Stimulated activated CD4-positive, alpha-beta T cell treated with anti-CD3 and anti-CD28 coated beads, TNF-alpha, amount 100 ng/mL, for 1 hour (primary cell): Measurements from ENCODE around the gene GHRH.

ENCODE experiments used
- DNase-seq, 3 donors: peaks; one replicate each; pipeline ENCODE4 v3.0.0-alpha.2; 2020; ENCODE audit warnings: low read depth in 3 of 3, low spot score in 1 of 3

Gene GHRH, protein sequence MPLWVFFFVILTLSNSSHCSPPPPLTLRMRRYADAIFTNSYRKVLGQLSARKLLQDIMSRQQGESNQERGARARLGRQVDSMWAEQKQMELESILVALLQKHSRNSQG

DNA sequence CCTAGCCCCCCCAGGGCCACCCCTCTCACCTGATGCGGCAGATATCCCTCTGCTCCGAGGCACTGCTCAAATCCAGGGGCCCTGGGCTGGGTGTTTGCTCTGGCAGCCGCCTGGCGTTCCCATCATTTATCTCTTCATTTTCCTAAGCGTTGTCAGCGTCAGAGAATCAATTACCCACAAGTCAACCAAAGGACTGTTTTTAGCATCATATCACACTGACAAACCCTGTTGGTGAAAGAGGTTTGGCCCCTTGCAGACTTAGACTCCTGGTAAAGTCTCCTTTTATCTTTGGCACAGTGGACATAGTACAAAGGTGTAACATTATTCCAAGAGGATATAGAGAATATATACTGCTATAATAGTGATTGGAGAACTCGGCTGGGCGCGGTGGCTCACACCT is at the start of gene GHRH:
Gene GHRH, minus strand, starts transcription at position 101 of the 400 bp plus-strand sequence. CDS start 4,925 bp downstream, outside the sequence.
- no peak for DNase-seq

DNA sequence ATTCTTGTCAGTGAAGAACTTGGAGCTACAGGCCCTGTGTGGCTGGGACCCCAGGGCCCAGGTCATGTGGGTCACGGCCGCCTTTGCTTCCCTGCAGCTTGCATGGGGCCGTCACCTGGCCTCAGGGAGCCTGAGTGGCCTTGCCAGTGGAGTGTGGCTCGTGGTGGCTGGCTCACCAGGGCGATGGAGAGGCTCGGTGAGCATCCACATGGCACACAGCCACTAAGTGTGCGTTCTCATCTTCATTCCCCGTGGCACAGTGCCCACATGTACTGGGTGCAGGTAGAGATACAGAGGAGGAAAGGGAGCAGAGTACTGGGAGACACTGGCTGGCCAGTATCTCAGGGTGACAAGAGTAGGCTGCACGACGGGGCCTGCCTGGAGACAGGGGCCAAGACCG is 49.3 kb upstream of the GHRH start:
- DNase-seq = no peak

DNA sequence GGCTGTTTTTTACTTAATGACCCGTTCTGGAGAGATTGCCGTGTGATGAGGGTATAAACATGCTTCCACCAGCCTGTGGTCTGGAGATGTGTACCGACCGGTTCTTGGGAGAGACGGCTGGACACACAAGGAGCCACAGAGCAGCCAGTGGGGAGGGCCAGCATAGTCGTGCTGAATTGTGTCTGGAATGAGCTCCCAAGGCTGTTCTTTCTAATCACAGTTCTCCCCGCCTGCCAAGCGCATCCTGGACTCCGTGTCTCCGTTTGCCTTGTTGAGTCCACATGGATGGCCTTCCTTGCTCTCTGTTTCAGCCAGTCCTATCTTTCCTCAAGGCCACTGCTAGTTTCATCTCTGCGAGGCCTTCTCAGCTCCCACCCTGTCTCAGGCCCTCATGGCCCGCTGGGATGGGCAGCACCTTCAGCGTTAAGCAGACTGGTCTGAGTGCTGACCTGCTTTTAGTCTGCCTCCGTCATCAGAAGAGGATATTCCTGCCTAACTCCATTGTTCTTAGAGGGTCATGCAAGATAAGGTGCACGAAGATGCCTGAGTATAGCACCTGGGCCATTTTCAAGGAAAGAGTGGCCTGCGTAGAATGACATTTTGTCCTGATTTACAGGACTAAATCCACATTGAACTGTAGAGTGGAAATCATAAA is 48.4 kb upstream of the GHRH start:
- DNase-seq = no peak

DNA sequence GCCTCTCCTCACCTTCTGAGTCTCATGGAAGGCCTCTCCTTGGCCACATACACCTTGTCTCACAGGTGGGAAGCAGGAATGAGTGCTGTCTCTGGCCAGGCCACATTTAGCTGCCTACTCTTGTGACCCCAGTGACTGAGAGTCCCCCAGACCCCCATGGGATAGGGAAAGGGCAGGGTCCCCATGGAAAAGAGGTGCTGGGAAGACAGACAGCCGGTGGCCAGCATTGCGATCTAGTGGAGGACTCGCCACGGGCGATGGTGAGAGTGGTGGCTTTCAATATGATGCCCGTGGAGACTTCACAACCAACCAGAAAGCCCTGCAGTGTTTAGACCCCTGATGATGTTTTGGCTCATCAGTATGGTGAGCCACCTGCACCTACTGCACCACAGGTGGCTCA is 47.7 kb upstream of the GHRH start:
- no peak for DNase-seq

DNA sequence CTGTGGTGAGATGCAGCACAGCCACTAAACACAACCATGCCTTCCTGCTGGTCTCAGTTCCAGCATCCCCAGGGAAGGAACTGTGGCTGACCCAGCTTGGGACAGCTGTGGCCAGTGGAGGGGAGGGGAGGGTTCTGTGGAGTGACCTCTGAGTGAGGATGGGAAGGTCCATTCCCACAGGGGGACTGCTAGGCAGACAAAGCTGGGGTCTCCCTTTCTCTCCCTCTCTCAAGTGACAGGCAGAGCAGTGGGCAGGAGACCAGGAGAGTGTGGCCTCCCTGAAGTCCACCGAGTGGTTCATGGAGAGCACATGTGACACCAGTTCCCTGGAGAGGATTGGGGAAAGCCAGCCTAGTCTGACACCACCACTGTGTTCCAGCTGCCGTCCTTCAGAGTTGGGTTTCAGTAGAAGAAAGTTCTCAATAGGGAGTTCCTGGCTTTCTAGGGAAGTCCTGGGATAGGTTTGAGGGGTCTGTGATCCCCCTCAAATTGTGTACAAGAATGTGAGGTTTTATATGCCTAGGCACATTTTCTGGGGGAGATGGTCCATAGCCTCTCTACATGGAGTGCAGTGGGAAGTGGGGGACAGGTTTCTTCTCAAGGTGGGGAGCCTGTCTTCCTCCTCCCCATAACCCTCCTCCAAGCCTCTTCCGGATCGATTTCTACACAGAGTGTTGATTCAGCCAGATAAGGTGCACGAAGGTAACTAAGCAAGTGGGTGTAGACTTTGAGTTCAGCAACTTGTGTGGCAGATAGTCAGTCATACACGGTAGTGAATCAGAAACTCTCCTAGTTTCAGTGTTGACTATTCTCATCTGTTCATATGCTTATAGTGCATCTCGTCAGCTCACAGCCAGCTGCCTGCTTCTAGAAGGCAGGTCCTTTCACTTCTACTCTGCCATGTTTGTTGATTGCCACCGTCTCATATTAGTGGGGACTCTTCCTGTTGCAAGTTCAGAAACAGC is 46.8 kb upstream of the GHRH start:
- no peak for DNase-seq

DNA sequence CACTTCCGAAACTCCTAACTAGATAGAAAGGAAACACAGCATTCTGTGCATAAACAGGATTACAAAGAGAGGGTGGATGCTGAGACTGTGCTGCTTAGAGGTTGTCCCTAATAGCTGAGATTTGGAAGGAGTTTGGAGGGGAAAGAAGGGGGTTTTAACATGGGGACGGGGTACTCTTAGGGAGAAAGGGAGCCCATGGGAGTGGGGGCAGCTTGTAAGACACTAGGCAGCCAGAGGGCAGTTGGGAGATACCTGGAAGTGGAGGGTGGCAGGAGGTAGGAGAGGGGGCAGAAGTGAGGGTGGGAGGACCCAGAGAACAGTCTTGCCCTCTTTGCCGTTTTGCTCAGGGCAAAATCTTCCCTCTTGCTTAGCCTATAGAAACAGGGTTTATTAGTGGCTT is 44.2 kb upstream of the GHRH start:
- no peak for DNase-seq

DNA sequence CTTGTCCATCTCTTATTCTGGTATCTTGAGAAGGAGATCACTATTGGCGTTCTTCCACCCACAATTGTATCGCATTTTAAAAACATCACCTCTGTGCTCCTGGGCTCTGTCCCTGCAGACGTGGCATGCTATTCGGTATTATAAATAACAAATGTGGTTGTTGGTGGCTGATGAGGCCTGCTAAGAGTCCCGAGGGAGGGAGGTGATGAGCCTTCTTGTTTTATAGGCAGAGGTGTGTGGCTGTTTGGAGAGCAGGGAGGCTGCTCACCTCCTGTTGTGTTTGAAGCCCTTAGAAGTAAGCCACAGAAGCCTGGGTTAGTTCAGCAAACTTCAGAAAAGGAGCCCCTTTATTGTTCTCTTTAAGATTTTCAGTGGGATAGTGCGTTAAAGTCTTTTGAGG is 43.5 kb upstream of the GHRH start:
- no peak for DNase-seq

DNA sequence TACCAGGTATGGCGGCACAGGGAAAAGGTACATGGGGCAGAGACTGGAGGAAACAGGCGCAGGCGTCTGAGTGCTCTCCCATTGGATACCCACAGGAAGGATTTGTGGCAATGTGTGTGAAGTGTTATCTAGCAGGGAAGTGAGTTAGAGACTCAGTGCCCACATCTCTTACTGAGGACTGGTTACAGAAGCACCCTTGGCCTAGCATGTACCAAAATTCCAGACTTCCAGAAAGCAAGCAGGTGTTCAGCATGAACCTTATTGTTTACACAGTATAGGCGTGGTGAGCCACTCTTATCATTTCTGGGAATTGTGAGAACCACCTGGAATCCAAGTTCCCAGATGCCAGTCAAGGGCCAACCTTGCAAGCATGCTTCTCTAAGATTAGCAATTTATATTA is 42.0 kb upstream of the GHRH start:
- DNase-seq = no peak

DNA sequence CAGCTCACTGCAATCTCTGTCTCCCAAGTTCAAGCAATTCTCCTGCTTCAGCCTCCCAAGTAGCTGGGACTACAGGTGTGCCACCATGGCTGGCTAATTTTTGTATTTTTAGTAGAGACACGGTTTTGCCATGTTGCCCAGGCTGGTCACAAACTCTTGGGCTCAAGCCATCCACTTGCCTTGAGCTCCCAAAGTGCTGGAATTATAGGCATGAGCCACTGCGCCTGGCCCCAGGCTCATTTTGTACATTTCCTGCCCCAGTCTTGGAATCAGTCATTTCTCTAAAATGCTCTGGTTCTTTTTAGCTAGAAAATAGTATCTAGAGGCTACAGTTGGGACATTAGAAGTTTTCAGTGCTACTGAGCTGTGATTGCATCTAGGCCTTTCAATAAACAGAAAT is 41.4 kb upstream of the GHRH start:
- no peak for DNase-seq

DNA sequence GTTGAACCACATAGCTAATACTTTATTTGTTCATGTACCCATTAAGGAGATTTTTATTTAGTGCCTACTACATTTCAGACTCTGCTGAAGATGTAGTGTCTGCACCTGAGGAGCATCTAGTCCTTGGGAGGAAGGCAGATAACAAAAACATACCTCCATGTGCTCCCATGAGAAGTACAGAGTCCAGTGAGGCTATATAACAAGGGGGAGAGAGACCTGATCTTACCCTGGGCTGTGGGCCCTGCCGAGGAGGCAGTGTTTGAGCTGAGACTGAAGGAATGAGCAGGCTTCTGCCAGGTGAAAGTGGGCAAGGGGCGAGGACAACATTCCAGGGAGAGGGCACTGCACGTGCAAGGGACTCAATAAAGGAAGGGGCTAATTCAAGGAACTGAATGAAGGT is 39.9 kb upstream of the GHRH start:
- no peak for DNase-seq

DNA sequence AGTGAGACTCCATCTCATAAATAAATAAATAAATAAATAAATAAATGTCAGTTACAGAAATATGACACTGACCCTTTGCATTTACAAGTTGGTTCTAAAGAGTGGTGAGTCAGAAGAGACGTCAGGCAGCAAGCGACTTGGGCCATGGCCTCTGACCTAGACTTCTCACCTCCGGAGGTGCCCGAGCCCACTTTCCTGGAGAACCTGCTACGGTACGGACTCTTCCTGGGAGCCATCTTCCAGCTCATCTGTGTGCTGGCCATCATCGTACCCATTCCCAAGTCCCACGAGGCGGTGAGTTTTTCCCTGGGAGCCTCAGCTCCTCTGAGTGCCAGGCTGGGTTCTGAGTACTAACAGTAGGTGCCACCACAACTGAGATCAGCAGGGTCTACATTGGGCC is 39.5 kb upstream of the GHRH start:
- DNase-seq = no peak

DNA sequence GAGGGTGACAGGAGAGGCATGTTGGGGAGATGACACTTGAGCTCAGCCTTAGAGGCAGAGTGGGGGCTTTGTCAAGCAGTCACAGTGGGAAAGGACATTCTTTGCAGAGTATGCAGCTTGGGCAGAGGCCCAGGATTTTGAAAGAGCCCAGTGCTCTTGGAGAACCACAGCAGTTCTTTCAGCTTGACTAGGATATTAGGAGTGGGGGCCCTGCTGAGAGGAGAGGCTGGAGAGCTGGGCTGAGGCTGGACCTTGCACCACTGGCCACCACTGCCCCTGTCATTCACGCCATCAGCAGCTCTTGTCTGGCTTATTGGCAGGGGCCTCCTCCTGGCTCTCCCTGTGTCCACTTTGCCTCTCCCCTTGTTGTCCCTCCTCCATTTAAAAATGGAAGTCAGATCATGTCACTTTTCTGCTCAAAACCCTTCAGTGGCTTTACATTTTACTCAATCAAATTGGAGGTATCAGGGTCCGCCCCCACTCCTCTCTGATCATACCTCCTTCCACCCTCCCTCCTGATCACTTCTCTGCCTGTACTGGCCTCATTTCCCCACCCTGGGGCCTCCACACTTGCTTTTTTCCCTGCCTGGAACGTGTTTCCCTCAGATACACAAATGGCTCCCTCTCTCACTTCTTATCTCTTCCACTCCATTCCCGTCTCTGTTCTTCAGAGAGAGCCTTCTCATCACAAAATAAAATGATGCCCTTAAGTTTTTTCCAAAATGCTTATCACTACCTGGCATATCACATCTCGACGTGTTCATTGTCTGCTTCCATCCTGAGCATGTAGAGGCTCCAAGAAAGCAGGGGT is 38.3 kb upstream of the GHRH start:
- DNase-seq = no peak

DNA sequence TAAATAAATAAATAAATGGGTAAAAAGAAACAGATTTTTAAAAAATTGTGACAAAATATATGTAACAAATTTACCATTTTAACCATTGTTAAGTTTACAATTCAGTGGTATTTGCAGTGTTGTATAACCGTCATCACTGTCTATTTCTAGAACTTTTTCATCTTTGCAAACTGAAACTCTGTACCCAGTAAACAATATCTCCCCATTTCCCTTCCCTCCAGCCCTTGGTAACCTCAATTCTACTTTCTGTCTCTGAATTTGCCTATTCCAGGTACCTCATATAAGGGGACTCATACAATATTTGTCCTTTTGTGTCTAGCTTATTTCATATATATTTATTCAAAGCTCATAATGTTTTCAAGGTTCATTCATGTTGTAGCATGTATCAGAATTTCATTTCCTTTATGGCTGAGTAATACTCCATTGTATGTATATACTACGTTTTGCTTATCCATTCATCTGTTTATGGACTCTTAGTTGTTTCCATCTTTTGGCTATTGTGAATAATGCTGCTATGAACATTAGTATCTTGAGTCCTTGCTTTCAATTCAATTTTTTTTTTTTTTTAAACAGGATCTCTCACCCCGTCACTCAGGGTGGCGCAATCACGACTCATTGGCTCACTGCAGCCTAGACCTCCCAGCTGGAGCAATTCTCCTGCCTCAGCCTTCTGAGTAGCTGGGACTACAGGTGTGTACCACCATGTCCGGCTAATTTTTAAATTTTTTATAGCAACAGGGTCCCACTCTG is 36.8 kb upstream of the GHRH start:
- DNase-seq = no peak

DNA sequence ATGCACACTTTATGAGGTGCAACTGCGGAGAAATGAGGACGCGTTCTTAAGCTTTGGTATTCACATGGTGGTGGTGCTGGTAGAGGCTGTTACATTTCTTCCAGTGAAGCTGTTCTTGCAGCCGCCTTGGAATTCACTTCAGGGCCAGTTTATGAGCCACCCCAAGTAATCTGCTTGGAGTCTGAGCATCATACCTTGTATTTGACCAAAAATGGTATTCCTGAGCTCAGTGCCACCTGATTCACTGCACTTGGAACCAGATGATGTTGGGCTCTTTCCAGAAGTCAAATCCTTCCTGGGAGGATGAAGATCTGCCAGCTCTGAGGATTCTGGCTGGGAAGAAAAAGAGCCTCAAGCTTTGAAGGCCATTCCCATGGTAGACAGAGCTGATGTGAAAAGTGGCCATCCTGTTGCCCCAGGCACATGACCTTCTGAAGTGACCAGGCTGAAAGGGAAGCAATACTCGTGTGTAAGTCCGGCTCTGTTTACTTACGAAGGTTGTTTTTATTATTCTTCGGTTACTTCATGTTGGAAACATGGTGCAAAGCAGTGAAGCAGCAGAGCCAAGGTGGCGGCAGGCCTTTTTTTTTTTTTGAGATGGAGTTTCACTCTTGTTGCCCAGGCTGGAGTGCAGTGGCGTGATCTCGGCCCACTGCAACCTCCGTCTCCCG is 35.6 kb upstream of the GHRH start:
- no peak for DNase-seq

DNA sequence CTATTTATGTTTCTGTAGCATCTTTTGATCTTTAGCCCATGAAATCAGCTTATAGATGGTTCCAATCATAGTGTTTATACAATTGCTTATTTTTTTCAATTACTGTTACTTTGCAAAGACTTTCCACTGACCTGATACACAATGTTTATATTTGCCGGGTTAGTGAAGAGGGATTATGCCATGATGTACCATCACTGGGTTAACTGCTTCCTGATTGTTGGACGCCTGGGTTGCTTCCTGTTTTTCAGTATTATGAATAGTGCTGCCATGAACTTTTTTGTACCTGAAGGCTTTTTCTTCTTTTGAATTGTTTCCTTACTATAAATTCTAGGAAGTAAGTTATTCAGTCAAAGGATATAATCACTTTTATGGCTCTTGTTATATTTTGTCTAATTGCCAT is 34.8 kb upstream of the GHRH start:
- DNase-seq = no peak

DNA sequence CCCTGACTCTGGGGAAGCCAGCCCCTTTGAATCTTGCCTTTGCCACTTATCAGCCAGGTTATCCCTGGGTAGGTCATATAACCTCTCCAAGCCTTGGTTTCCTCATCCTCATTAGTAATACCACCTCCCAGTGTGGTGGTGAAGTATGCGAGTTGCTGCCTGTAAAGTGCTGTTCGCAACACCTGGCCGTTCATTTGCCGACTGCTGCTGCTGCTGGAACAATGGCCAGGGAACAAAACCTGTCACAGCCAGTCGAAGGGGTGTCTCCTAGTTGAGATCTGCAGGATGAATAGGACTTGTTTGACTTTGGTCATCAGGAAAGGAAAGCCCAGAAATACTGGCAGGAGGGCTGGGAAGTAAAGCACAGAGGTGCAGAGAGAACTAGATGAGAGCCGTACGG is 34.0 kb upstream of the GHRH start:
- no peak for DNase-seq

DNA sequence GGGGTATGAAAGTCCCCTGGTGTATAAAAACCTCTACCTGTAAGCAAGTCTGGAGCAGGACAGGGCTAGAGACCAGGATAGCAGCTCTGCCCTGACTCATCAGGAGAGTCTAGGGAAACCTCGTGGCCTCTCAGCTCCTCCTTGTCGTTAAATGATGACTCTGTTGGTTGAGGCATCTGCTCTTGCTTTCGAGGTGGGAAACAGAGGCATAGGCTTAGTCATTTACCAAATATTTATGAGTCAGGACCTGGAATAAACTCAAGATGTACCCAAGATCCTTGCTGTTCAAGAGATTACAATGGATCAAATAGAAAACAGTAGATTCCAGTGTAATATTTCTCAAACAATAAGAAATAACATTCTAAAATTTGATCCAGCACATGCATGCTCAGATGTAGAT is 33.4 kb upstream of the GHRH start:
- DNase-seq = no peak

DNA sequence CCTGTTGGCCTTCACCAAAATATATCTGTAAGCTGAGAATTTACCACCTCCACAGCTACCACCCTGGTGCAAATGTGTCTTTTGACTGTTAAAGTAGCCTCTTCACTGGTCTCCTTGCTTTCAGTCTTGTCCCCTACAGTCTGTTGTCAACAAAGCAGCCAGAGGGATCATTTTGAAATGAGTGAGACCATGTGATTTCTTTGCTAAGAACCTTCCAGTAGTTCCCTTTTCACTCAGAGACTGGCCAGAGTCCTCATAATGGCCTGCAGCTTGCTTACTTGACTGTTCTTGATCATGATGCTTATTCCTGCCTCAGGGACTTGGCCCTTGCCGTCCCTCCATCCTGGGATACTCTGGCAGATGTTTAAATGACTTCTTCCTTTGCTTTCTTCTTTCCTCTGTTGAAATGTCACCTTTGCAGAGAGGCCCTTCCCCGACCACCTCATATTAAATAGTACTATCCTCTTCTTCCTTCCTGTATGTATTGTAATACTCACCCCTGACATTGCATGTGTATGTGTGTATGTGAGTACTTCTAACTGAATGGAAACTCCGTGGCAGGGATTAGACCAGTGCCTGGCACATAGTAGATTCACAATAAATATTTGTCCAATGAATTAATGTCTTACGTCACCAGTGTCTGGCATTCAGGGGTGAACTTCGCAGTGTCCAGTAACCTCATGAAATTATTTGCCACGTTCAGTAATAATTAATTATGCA is 32.8 kb upstream of the GHRH start:
- no peak for DNase-seq

DNA sequence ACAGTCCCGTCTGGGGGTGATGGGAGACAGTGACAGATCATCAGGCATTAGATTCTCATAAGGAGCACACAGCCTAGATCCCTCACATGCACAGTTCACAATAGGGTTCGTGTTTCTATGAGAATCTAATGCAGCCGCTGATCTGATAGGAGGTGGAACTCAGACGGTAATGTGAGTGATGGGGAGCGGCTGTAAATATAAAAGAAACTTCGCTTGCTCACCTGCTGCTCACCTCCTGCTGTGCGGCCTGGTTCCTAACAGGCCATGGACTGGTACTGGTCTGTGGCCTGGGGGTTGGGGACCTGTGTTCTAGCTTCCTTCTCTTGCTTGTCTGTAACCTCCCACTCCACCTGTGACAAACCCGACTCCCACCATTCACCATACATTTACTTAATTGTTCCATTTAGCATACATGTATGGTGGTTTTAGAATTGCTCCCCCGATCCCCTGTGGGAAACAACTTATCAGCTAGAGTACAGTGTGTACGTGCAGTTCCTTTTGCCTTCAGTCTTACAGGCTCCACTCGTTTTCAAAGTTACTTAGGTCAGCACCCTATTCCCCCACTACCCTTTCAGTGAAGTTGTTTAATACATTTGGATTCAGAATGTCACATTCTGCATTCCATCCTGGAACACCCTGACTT is 31.8 kb upstream of the GHRH start:
- no peak for DNase-seq
